Measurements from ENCODE around the gene TRAF4.
A peak's percentile ranks its signal among the peaks of the same experiment; 100 is the strongest.

Gene TRAF4

GRCh38 chr17:28740406-28741357 is 3.1 kb upstream of the TRAF4 start:
- no peak for ATAC-seq (replicated peaks; ENCODE audit: extremely low read depth, poor library complexity, severe bottlenecking)
- Mint-ChIP-seq H3K9me3 (no peaks in the 10 kb centered on the region), H3K4me1 (peaks cover 24% of the 10 kb centered on the region), H3K4me3 (no peak overlapping the region), H3K27ac (ENCODE audit: low read depth) (no peak overlapping the region), H3K27me3 (no peaks in the 10 kb centered on the region), H3K36me3 (ENCODE audit: insufficient read depth) (peaks cover 11% of the 10 kb centered on the region)
- no peak for DNase-seq (ENCODE audit: low spot score in 2 of 2)

GRCh38 chr17:28741358-28742349 is 2.2 kb upstream of the TRAF4 start:
- H3K27ac Mint-ChIP-seq (ENCODE audit: low read depth) = no peak overlapping the region
- no peak for ATAC-seq (replicated peaks; ENCODE audit: extremely low read depth, poor library complexity, severe bottlenecking)
- H3K4me1 Mint-ChIP-seq = peaks cover 31% of the 10 kb centered on the region
- no peaks in the 10 kb centered on the region for H3K9me3 Mint-ChIP-seq
- H3K27me3 Mint-ChIP-seq = no peaks in the 10 kb centered on the region
- H3K36me3 Mint-ChIP-seq (ENCODE audit: insufficient read depth) = peaks cover 13% of the 10 kb centered on the region
- H3K4me3 Mint-ChIP-seq = peak overlapping the region; percentile 60
- DNase-seq (ENCODE audit: low spot score in 2 of 2) = no peak

- peak; percentile 35 for ATAC-seq (replicated peaks; ENCODE audit: extremely low read depth, poor library complexity, severe bottlenecking)
- Mint-ChIP-seq H3K4me1 (peaks cover 22% of the 10 kb centered on the region), H3K27me3 (no peaks in the 10 kb centered on the region), H3K27ac (ENCODE audit: low read depth) (peak overlapping the region; percentile 86), H3K4me3 (peak overlapping the region; percentile 80), H3K9me3 (no peaks in the 10 kb centered on the region), H3K36me3 (ENCODE audit: insufficient read depth) (peaks cover 15% of the 10 kb centered on the region)
- DNase-seq (ENCODE audit: low spot score in 2 of 2) = no peak
Measured at GRCh38 chr17:28744104-28744971, 527 bp downstream of the TRAF4 start.

GRCh38 chr17:28744972-28745785 is 1.4 kb downstream of the TRAF4 start:
- Mint-ChIP-seq H3K27ac (ENCODE audit: low read depth) (peak overlapping the region; percentile 86), H3K4me3 (peak overlapping the region; percentile 80), H3K9me3 (no peaks in the 10 kb centered on the region), H3K4me1 (peaks cover 21% of the 10 kb centered on the region), H3K27me3 (no peaks in the 10 kb centered on the region), H3K36me3 (ENCODE audit: insufficient read depth) (peaks cover 15% of the 10 kb centered on the region)
- ATAC-seq (replicated peaks; ENCODE audit: extremely low read depth, poor library complexity, severe bottlenecking) (no peak), DNase-seq (ENCODE audit: low spot score in 2 of 2) (no peak)

GRCh38 chr17:28745786-28746411 is 2.1 kb downstream of the TRAF4 start:
- no peak for ATAC-seq (replicated peaks; ENCODE audit: extremely low read depth, poor library complexity, severe bottlenecking)
- peaks cover 15% of the 10 kb centered on the region for H3K36me3 Mint-ChIP-seq (ENCODE audit: insufficient read depth)
- no peaks in the 10 kb centered on the region for H3K9me3 Mint-ChIP-seq
- no peaks in the 10 kb centered on the region for H3K27me3 Mint-ChIP-seq
- peak overlapping the region; percentile 86 for H3K27ac Mint-ChIP-seq (ENCODE audit: low read depth)
- peak overlapping the region; percentile 80 for H3K4me3 Mint-ChIP-seq
- DNase-seq (ENCODE audit: low spot score in 2 of 2) = no peak
- peaks cover 21% of the 10 kb centered on the region for H3K4me1 Mint-ChIP-seq

GRCh38 chr17:28746611-28747050 is 2.8 kb downstream of the TRAF4 start:
- peaks cover 21% of the 10 kb centered on the region for H3K4me1 Mint-ChIP-seq
- H3K4me3 Mint-ChIP-seq = peak overlapping the region; percentile 34
- peaks cover 16% of the 10 kb centered on the region for H3K36me3 Mint-ChIP-seq (ENCODE audit: insufficient read depth)
- no peak overlapping the region for H3K27ac Mint-ChIP-seq (ENCODE audit: low read depth)
- DNase-seq (ENCODE audit: low spot score in 2 of 2) (no peak), ATAC-seq (replicated peaks; ENCODE audit: extremely low read depth, poor library complexity, severe bottlenecking) (no peak)
- no peaks in the 10 kb centered on the region for H3K9me3 Mint-ChIP-seq
- no peaks in the 10 kb centered on the region for H3K27me3 Mint-ChIP-seq

- peaks cover 21% of the 10 kb centered on the region for H3K4me1 Mint-ChIP-seq
- H3K27me3 Mint-ChIP-seq = no peaks in the 10 kb centered on the region
- no peak overlapping the region for H3K27ac Mint-ChIP-seq (ENCODE audit: low read depth)
- DNase-seq (ENCODE audit: low spot score in 2 of 2) (no peak), ATAC-seq (replicated peaks; ENCODE audit: extremely low read depth, poor library complexity, severe bottlenecking) (no peak)
- H3K36me3 Mint-ChIP-seq (ENCODE audit: insufficient read depth) = peaks cover 17% of the 10 kb centered on the region
- peak overlapping the region; percentile 34 for H3K4me3 Mint-ChIP-seq
- no peaks in the 10 kb centered on the region for H3K9me3 Mint-ChIP-seq
Measured at GRCh38 chr17:28747051-28747691, 3.4 kb downstream of the TRAF4 start.

- peaks cover 21% of the 10 kb centered on the region for H3K4me1 Mint-ChIP-seq
- H3K27ac Mint-ChIP-seq (ENCODE audit: low read depth) = peak overlapping the region; percentile 41
- H3K4me3 Mint-ChIP-seq = no peak overlapping the region
- no peaks in the 10 kb centered on the region for H3K27me3 Mint-ChIP-seq
- ATAC-seq (replicated peaks; ENCODE audit: extremely low read depth, poor library complexity, severe bottlenecking) (no peak), DNase-seq (ENCODE audit: low spot score in 2 of 2) (no peak)
- peaks cover 17% of the 10 kb centered on the region for H3K36me3 Mint-ChIP-seq (ENCODE audit: insufficient read depth)
- H3K9me3 Mint-ChIP-seq = no peaks in the 10 kb centered on the region
Measured at GRCh38 chr17:28747801-28748750, 4.3 kb downstream of the TRAF4 start.

- DNase-seq (ENCODE audit: low spot score in 2 of 2) (no peak), ATAC-seq (replicated peaks; ENCODE audit: extremely low read depth, poor library complexity, severe bottlenecking) (no peak)
- no peaks in the 10 kb centered on the region for H3K27me3 Mint-ChIP-seq
- peaks cover 16% of the 10 kb centered on the region for H3K36me3 Mint-ChIP-seq (ENCODE audit: insufficient read depth)
- peaks cover 21% of the 10 kb centered on the region for H3K4me1 Mint-ChIP-seq
- no peak overlapping the region for H3K4me3 Mint-ChIP-seq
- peak overlapping the region; percentile 41 for H3K27ac Mint-ChIP-seq (ENCODE audit: low read depth)
- no peaks in the 10 kb centered on the region for H3K9me3 Mint-ChIP-seq
Measured at GRCh38 chr17:28748852-28749515, 5.2 kb downstream of the TRAF4 start.
